GM18519 (cell line): ENCODE data around the gene SDCCAG8.

Experiments used
- ATAC-seq: cut with Tn5 transposase; IDR thresholded peaks from one replicate; pipeline ENCODE4 v1.9.1; 2021; ENCODE audit warnings: mild to moderate bottlenecking, moderate library complexity; ENCODE audit not compliant: unreplicated experiment, low FRiP score

SDCCAG8 gene

GRCh38 chr1:243449373-243449772 is 193.5 kb downstream of the SDCCAG8 start:
- ATAC-seq = no peak

GRCh38 chr1:243452092-243452491 is 196.3 kb downstream of the SDCCAG8 start:
- no peak for ATAC-seq

GRCh38 chr1:243454328-243454997 is 198.6 kb downstream of the SDCCAG8 start:
- no peak for ATAC-seq

GRCh38 chr1:243455760-243456651 is 200.2 kb downstream of the SDCCAG8 start:
- no peak for ATAC-seq

- no peak for ATAC-seq
Observed at GRCh38 chr1:243457363-243457982, 201.6 kb downstream of the SDCCAG8 start.

GRCh38 chr1:243459059-243459458 is 203.2 kb downstream of the SDCCAG8 start:
- no peak for ATAC-seq

- ATAC-seq = no peak
Observed at GRCh38 chr1:243461700-243462099, 205.9 kb downstream of the SDCCAG8 start.

GRCh38 chr1:243462929-243463697 is 207.3 kb downstream of the SDCCAG8 start:
- no peak for ATAC-seq

- no peak for ATAC-seq
Observed at GRCh38 chr1:243465081-243465480, 209.2 kb downstream of the SDCCAG8 start.

- ATAC-seq = no peak
Observed at GRCh38 chr1:243465738-243466137, 209.9 kb downstream of the SDCCAG8 start.

GRCh38 chr1:243469497-243469896 is 213.7 kb downstream of the SDCCAG8 start:
- no peak for ATAC-seq

GRCh38 chr1:243470502-243470901 is 214.7 kb downstream of the SDCCAG8 start:
- no peak for ATAC-seq

- no peak for ATAC-seq
Observed at GRCh38 chr1:243471026-243471685, 215.3 kb downstream of the SDCCAG8 start.

- peak; percentile 71 for ATAC-seq
Observed at GRCh38 chr1:243471754-243472745, 216.2 kb downstream of the SDCCAG8 start.

- no peak for ATAC-seq
Observed at GRCh38 chr1:243473227-243474135, 217.6 kb downstream of the SDCCAG8 start.

GRCh38 chr1:243474136-243474881 is 218.5 kb downstream of the SDCCAG8 start:
- no peak for ATAC-seq

GRCh38 chr1:243474906-243475305 is 219.1 kb downstream of the SDCCAG8 start:
- ATAC-seq = no peak
